Kidney (tissue), 14 donors: ENCODE measurements around the gene NDUFS6. TPM values are rescaled to one million over a fixed set of nuclear protein-coding genes. Genes with fewer than 3 reads are reported as not detected.

Experiments used
- DNase-seq, 5 donors: peaks; one replicate each; pipeline ENCODE4 v3.0.0-alpha.2; 2013 to 2020
- FAIRE-seq: peaks from 2 replicates; lab custom pipeline; 2012; peaks lifted over from hg19 to GRCh38; lab: Jason Lieb, UNC
- H3K27ac ChIP-seq, 2 donors: one replicate each; pipeline ENCODE4 v1.7.0; 2013; ENCODE audit warnings: low read depth in 2 of 2, low read length in 2 of 2, inconsistent platforms in 1 of 2
- H3K27me3 ChIP-seq: one replicate; pipeline ENCODE4 v1.7.1; 2013; ENCODE audit warnings: low read length, inconsistent platforms; ENCODE audit not compliant: control insufficient read depth, insufficient read depth
- H3K36me3 ChIP-seq, 3 donors: one replicate each; pipeline versions ENCODE4 v1.7.0 to v1.7.1; 2013; ENCODE audit warnings: low read length in 3 of 3, control low read depth in 1 of 3, inconsistent platforms in 1 of 3; ENCODE audit not compliant: insufficient read depth in 3 of 3, control insufficient read depth in 2 of 3
- H3K4me1 ChIP-seq, 3 donors: one replicate each; pipeline versions ENCODE4 v1.7.0 to v1.7.1; 2013; ENCODE audit warnings: low read length in 3 of 3, inconsistent platforms in 1 of 3, low read depth in 1 of 3; ENCODE audit not compliant: control insufficient read depth in 2 of 3, insufficient read depth in 2 of 3
- H3K4me3 ChIP-seq, 3 donors: one replicate each; pipeline versions ENCODE4 v1.7.0 to v1.8.1; 2013; ENCODE audit warnings: low read length in 3 of 3, control low read depth in 1 of 3, inconsistent platforms in 1 of 3
- H3K9ac ChIP-seq, 3 donors: one replicate each; pipeline versions ENCODE4 v1.7.0 to v1.7.1; 2013; ENCODE audit warnings: low read length in 3 of 3, control low read depth in 1 of 3, inconsistent platforms in 1 of 3
- H3K9me3 ChIP-seq, 3 donors: one replicate each; pipeline versions ENCODE4 v1.7.0 to v1.7.1; 2013; ENCODE audit warnings: low read length in 3 of 3, control low read depth in 1 of 3, inconsistent platforms in 1 of 3; ENCODE audit not compliant: control insufficient read depth in 2 of 3, insufficient read depth in 1 of 3
- CTCF ChIP-seq: IDR thresholded peaks from 3 replicates; pipeline ENCODE4 v1.5.1; 2012; ENCODE audit warnings: mild to moderate bottlenecking, moderate library complexity, borderline replicate concordance; ENCODE audit not compliant: insufficient read depth; ENCODE audit errors: extremely low read depth
- intact Hi-C: fragments of 100-400 bp; cut with DNase I; formaldehyde crosslinking; loops from one replicate; pipeline ENCODE4 v1.11.1; 2022
- polyA plus RNA-seq: library from polyadenylated mRNA; stranded (reverse); fragments of 350-450 nt; fragmentation: Illumina TruSeq; extraction: RNeasy Lipid Tissue Mini Kit (QIAGEN cat#74804); gene quantifications from one replicate; pipeline ENCODE4 v1.2.3, GENCODE V29; 2014; ENCODE audit warnings: low read depth, low replicate concordance; ENCODE audit not compliant: insufficient read depth
- total RNA-seq: library from RNA; stranded (reverse); fragmentation: NEBNext Ultra II Directional; extraction: Animal tissue kit (Norgen Biotek cat#: 25700); gene quantifications from one replicate; pipeline ENCODE4 v1.2.1, GENCODE V29; 2021
- donor health status: control.
- donor health status: control.
- donor health status: control.
- donor health status: control.
- donor health status: control.
- donor health status: DM: yes; HTN: yes; CAD: no.
- donor health status: Normal renal cell carcinoma (clear cell type).

The NDUFS6 gene
- total and polyA plus RNA-seq, 2 donors from 2014 or later, result 31.1 to 164 TPM

- Histone ChIP-seq H3K9me3 (no peaks in the 10 kb centered on the region), H3K9ac (no peak overlapping the region), H3K36me3 (no peaks in the 10 kb centered on the region), H3K4me1 (no peaks in the 10 kb centered on the region), H3K27me3 (peaks cover 9% of the 10 kb centered on the region), H3K27ac (no peak overlapping the region), H3K4me3 (no peak overlapping the region)
- TF ChIP-seq CTCF, result no peak
- DNase-seq (no peak), FAIRE-seq (no peak)
- intact Hi-C loops, result no loop called here
These were observed 57.9 kb downstream of the NDUFS6 start for GRCh38 chr5:1859099-1859498.

GRCh38 chr5:1860021-1860610 lies 58.9 kb downstream of the NDUFS6 start:
- Histone ChIP-seq H3K9ac (no peak overlapping the region), H3K4me1 (no peaks in the 10 kb centered on the region), H3K4me3 (no peak overlapping the region), H3K36me3 (no peaks in the 10 kb centered on the region), H3K27me3 (peaks cover 3% of the 10 kb centered on the region), H3K9me3 (no peaks in the 10 kb centered on the region), H3K27ac (no peak overlapping the region)
- FAIRE-seq (no peak), DNase-seq (no peak)
- TF ChIP-seq CTCF, result no peak
- intact Hi-C loops, result no loop called here

- intact Hi-C loops, result no loop called here
- H3K4me1 ChIP-seq, result no peaks in the 10 kb centered on the region
- no peaks in the 10 kb centered on the region for H3K36me3 ChIP-seq
- H3K4me3 ChIP-seq, result no peak overlapping the region
- no peak for DNase-seq
- H3K27ac ChIP-seq, result no peak overlapping the region
- no peak for FAIRE-seq
- no peaks in the 10 kb centered on the region for H3K27me3 ChIP-seq
- H3K9ac ChIP-seq, result no peak overlapping the region
- no peaks in the 10 kb centered on the region for H3K9me3 ChIP-seq
- no peak for TF ChIP-seq CTCF
These were observed 59.7 kb downstream of the NDUFS6 start for GRCh38 chr5:1860949-1861348.

GRCh38 chr5:1864896-1865440 lies 63.8 kb downstream of the NDUFS6 start:
- Histone ChIP-seq H3K27me3 (peaks cover 12% of the 10 kb centered on the region), H3K27ac (no peak overlapping the region), H3K9me3 (no peaks in the 10 kb centered on the region), H3K9ac (no peak overlapping the region), H3K4me3 (no peak overlapping the region), H3K36me3 (no peaks in the 10 kb centered on the region), H3K4me1 (no peaks in the 10 kb centered on the region)
- no peak for DNase-seq
- intact Hi-C loops, result no loop called here
- no peak for FAIRE-seq
- no peak for TF ChIP-seq CTCF
